K562 (cell line): ENCODE data around the gene UBXN2A. TPM values are rescaled to one million over a fixed set of nuclear protein-coding genes. Genes with fewer than 3 reads are reported as not detected.

Experiments
- CGGBP1 ChIP-seq: fragments of 250-450 bp; sonication (Bioruptor Pico); IDR thresholded peaks from 2 replicates; pipeline ENCODE4 v1.9.0; 2021; ENCODE audit warnings: mild to moderate bottlenecking
- CHD4 ChIP-seq: fragments of 200-600 bp; sonication (generic); IDR thresholded peaks from 3 replicates; pipeline ENCODE4 v1.6.1; 2012; ENCODE audit warnings: low read depth, mild to moderate bottlenecking, mixed read lengths, low read length, inconsistent platforms; ENCODE audit not compliant: insufficient read depth, insufficient replicate concordance, poor library complexity, severe bottlenecking
- ETV6 ChIP-seq, 3 experiments: fragments of 150-350 bp in 1 of 3; sonication (generic) in 1 of 3; formaldehyde crosslinking in 1 of 3; IDR thresholded peaks; 2 replicates each; pipeline versions ENCODE4 v1.6.1 to v1.8.0; 2014 to 2022; ENCODE audit warnings: borderline replicate concordance in 2 of 3, low read depth in 2 of 3, antibody characterized with exemption in 1 of 3, low read length in 1 of 3, mild to moderate bottlenecking in 1 of 3, missing genetic modification reagents in 1 of 3
- NR2C2 ChIP-seq, 2 experiments: fragments of 200-800 bp in 1 of 2; sonication (Bioruptor generic) in 1 of 2; sonication (generic) in 1 of 2; formaldehyde crosslinking in 1 of 2; IDR thresholded peaks; 2 replicates each; pipeline versions ENCODE4 v1.6.1 to v1.8.0; 2016 to 2022; ENCODE audit warnings: mild to moderate bottlenecking in 1 of 2, missing compliant biosample characterization in 1 of 2, missing genetic modification characterization in 1 of 2, missing genetic modification reagents in 1 of 2
- PBX2 ChIP-seq, 2 experiments: IDR thresholded peaks in 1 of 2; conservative IDR thresholded peaks in 1 of 2; 2 replicates each; pipeline ENCODE4 v1.6.1; 2016; ENCODE audit warnings: low read depth in 2 of 2, mild to moderate bottlenecking in 1 of 2, missing compliant biosample characterization in 1 of 2, missing genetic modification characterization in 1 of 2, moderate library complexity in 1 of 2
- POLR2AphosphoS5 ChIP-seq: IDR thresholded peaks from 2 replicates; pipeline ENCODE4 v1.6.1; 2011; ENCODE audit warnings: mild to moderate bottlenecking, low read depth, low read length, moderate library complexity; ENCODE audit not compliant: control insufficient read depth, insufficient read depth
- STAT5B ChIP-seq: fragments of 250-450 bp; sonication (Bioruptor Pico); IDR thresholded peaks from 2 replicates; pipeline ENCODE4 v1.8.0; 2021; ENCODE audit warnings: mild to moderate bottlenecking, inconsistent platforms
- TAF1 ChIP-seq: IDR thresholded peaks from 2 replicates; pipeline ENCODE4 v1.6.1; 2011; ENCODE audit warnings: mild to moderate bottlenecking, low read length, moderate library complexity; ENCODE audit not compliant: insufficient read depth, control insufficient read depth, severe bottlenecking; ENCODE audit errors: extremely low read depth
- TFAP4 ChIP-seq: sonication (generic); formaldehyde crosslinking; IDR thresholded peaks from 2 replicates; pipeline ENCODE4 v1.8.0; 2022; ENCODE audit warnings: missing genetic modification reagents, mild to moderate bottlenecking, moderate library complexity, borderline replicate concordance
- U2AF2 ChIP-seq: fragments of 200-400 bp; formaldehyde crosslinking; optimal IDR thresholded peaks from 2 replicates; pipeline ENCODE3; 2017; ENCODE audit warnings: low read depth, mild to moderate bottlenecking, low read length
- YY1 ChIP-seq, 3 experiments: IDR thresholded peaks; 2 replicates each; pipeline ENCODE4 v1.6.1; 2011; ENCODE audit warnings: low read length in 2 of 3, mild to moderate bottlenecking in 2 of 3, moderate library complexity in 2 of 3, borderline replicate concordance in 1 of 3, control low read depth in 1 of 3, low read depth in 1 of 3; ENCODE audit not compliant: insufficient read depth in 3 of 3, insufficient replicate concordance in 2 of 3, control insufficient read depth in 1 of 3, insufficient read length in 1 of 3; ENCODE audit errors: extremely low read depth in 1 of 3
- ZNF239 ChIP-seq: fragments of 250-450 bp; sonication (Bioruptor Pico); IDR thresholded peaks from 2 replicates; pipeline ENCODE4 v1.4.0; 2020; ENCODE audit warnings: mild to moderate bottlenecking
- ZZZ3 ChIP-seq: fragments of 450-650 bp; IDR thresholded peaks from 2 replicates; pipeline ENCODE4 v1.6.1; 2016; ENCODE audit warnings: antibody characterized with exemption, mild to moderate bottlenecking, moderate library complexity
- polyA plus RNA-seq, 8 experiments: library from polyadenylated mRNA; depleted of rRNA in 4 of 8; stranded (reverse) in 5 of 8; unstranded in 3 of 8; fragments of >200 nt; fragmentation: Nextera tagmentation in 2 of 8; fragmentation: Illumina TruSeq in 1 of 8; extraction: Ambion mirVana in 2 of 8; extraction: Trizol in 1 of 8; gene quantifications; 2 replicates each; pipeline versions ENCODE4 v1.2.1 to v1.2.3, GENCODE V29; 2011 to 2014; ENCODE audit warnings: inconsistent platforms in 1 of 8, missing spikeins in 1 of 8
- total RNA-seq, 7 experiments: library from RNA; depleted of rRNA in 6 of 7; stranded (reverse); fragments of >200 nt in 6 of 7; fragmentation: Illumina TruSeq in 2 of 7; extraction: Trizol in 2 of 7; gene quantifications; 2 replicates each; pipeline versions ENCODE4 v1.2.1 to v1.2.3, GENCODE V29; 2011 to 2021; ENCODE audit warnings: low replicate concordance in 1 of 7
- TF ChIP-seq, protein P1 (sequence below): sonication (generic); formaldehyde crosslinking; IDR thresholded peaks from 2 replicates; pipeline ENCODE4 v1.8.0; 2023; ENCODE audit warnings: mild to moderate bottlenecking, missing genetic modification reagents

UBXN2A gene
- total and polyA plus RNA-seq, 9 of the 15 experiments (the other 6 are each of a cell fraction or from before 2014, with no cell fraction given), result 3.4 to 25.6 (median 16.0) TPM

DNA sequence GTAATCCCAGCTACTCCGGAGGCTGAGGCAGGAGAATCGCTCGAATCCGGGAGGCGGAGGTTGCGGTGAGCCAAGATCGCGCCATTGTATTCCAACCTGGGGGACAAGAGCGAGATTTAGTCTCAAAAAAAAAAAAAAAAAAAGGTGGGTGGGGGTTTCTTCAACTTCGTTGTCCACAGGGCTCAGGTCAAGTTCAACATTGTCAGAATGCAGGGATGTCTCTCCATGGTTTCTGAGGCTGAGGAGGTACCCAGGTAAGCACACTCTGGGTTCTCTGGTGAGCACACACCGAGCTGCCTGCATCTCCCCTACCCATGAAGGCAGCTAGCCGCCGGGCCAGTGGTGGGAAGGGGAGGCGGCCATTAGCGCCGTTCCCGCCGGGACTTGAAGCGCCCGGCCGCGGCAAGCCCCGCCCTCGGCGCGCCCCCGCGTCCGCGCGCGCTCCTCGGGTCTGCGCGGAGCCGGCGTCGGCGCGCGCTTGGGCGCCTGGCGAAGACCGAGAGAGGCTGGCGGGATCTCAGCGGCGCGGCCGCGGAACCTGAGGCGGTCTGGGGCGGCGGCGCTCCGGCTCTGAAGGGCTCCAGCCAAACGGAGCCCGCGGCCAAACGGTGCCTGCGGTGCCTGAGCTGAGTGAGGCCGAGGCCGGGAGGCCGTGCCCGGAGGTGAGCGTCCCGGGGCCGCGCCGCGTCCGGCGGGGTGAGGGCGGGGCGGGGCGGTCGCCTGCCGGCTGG lies at the start of gene UBXN2A (continued):
- no peak for TF ChIP-seq CGGBP1 (CRISPR knock-in tag)
- TF ChIP-seq ZNF239 (CRISPR knock-in tag), result no peak
- no peak for TF ChIP-seq ETV6 (IDR thresholded peaks at IDR 0.05; ENCODE audit: borderline replicate concordance in 1 of 2, low read depth in 2 of 2, low read length in 1 of 2)
- no peak for TF ChIP-seq ETV6 (CRISPR knock-in tag; IDR thresholded peaks at IDR 0.05; ENCODE audit: borderline replicate concordance)
- TF ChIP-seq, protein P1, sequence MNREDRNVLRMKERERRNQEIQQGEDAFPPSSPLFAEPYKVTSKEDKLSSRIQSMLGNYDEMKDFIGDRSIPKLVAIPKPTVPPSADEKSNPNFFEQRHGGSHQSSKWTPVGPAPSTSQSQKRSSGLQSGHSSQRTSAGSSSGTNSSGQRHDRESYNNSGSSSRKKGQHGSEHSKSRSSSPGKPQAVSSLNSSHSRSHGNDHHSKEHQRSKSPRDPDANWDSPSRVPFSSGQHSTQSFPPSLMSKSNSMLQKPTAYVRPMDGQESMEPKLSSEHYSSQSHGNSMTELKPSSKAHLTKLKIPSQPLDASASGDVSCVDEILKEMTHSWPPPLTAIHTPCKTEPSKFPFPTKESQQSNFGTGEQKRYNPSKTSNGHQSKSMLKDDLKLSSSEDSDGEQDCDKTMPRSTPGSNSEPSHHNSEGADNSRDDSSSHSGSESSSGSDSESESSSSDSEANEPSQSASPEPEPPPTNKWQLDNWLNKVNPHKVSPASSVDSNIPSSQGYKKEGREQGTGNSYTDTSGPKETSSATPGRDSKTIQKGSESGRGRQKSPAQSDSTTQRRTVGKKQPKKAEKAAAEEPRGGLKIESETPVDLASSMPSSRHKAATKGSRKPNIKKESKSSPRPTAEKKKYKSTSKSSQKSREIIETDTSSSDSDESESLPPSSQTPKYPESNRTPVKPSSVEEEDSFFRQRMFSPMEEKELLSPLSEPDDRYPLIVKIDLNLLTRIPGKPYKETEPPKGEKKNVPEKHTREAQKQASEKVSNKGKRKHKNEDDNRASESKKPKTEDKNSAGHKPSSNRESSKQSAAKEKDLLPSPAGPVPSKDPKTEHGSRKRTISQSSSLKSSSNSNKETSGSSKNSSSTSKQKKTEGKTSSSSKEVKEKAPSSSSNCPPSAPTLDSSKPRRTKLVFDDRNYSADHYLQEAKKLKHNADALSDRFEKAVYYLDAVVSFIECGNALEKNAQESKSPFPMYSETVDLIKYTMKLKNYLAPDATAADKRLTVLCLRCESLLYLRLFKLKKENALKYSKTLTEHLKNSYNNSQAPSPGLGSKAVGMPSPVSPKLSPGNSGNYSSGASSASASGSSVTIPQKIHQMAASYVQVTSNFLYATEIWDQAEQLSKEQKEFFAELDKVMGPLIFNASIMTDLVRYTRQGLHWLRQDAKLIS (CRISPR knock-in tag), result peak; percentile 9; the same call in 1 of the 2 replicates
- no peak for TF ChIP-seq PBX2 (CRISPR knock-in tag; IDR thresholded peaks at IDR 0.05; ENCODE audit: low read depth)
- TF ChIP-seq PBX2 (tag; conservative IDR thresholded peaks at IDR 0.05; ENCODE audit: low read depth), result no peak
- TF ChIP-seq TFAP4 (CRISPR knock-in tag), result no peak
- TF ChIP-seq STAT5B (CRISPR knock-in tag), result no peak
- no peak for TF ChIP-seq CHD4
- no peak for TF ChIP-seq ZZZ3
- no peak for TF ChIP-seq U2AF2
- TF ChIP-seq POLR2AphosphoS5, result peak; percentile 68
- peak; percentile 70 to 96 (median 94) for TF ChIP-seq YY1 (IDR thresholded peaks at IDR 0.05; ENCODE audit: borderline replicate concordance in 1 of 3, control insufficient read depth in 1 of 3, extremely low read depth in 1 of 3, insufficient read depth in 3 of 3, insufficient read length in 1 of 3, insufficient replicate concordance in 2 of 3, low read depth in 1 of 3, low read length in 2 of 3)
- TF ChIP-seq NR2C2 (CRISPR knock-in tag; IDR thresholded peaks at IDR 0.05), result no peak
- peak; percentile 17; the same call in 1 of the 2 replicates for TF ChIP-seq NR2C2 (tag; IDR thresholded peaks at IDR 0.05)
- peak; percentile 86 for TF ChIP-seq TAF1
